GM18951 (cell line): ENCODE data around the gene PCK2.

ENCODE experiments used
- POLR2A ChIP-seq: IDR thresholded peaks from 4 replicates; pipeline ENCODE4 v1.6.1; 2011; ENCODE audit warnings: mild to moderate bottlenecking; ENCODE audit not compliant: insufficient read length, insufficient read depth; ENCODE audit errors: extremely low read depth
- in situ Hi-C: fragments of 300-500 bp; cut with MboI; formaldehyde crosslinking; loops from one replicate; pipeline ENCODE4 v1.12.0; 2022; ENCODE audit warnings: low sequenced_read_pairs, mixed read lengths, inconsistent platforms; ENCODE audit not compliant: unreplicated experiment

The PCK2 gene

DNA sequence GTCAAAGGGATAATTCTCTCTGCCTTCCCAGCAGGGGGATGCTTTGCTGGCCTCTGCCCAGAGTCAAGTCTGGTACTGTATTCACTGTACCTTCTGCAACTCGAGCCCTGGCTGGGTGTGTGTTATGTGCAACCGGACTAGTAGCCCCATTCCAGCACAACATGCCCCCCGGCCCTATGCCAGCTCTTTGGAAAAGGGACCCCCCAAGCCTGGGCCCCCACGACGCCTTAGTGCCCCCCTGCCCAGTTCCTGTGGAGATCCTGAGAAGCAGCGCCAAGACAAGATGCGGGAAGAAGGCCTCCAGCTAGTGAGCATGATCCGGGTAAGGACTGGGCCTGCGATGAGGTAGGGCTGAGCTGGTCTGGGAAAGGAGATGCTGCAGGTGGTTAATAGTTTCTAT is 56.5 kb downstream of the PCK2 start:
- TF ChIP-seq POLR2A, result no peak
- in situ Hi-C loops, result no loop called here

DNA sequence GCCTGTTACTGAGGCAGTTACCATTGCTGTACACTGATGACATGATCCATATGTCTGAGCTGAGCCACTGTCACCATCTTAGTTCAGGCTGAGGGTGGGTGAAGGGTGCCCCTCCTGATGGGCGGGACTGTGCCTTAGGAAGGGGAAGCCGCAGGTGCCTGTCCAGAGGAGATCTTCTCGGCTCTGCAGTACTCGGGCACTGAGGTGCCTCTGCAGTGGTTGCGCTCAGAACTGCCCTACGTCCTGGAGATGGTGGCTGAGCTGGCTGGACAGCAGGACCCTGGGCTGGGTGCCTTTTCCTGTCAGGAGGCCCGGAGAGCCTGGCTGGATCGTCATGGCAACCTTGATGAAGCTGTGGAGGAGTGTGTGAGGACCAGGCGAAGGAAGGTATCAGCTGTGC is 56.9 kb downstream of the PCK2 start:
- TF ChIP-seq POLR2A, result no peak
- in situ Hi-C loops, result no loop called here

DNA sequence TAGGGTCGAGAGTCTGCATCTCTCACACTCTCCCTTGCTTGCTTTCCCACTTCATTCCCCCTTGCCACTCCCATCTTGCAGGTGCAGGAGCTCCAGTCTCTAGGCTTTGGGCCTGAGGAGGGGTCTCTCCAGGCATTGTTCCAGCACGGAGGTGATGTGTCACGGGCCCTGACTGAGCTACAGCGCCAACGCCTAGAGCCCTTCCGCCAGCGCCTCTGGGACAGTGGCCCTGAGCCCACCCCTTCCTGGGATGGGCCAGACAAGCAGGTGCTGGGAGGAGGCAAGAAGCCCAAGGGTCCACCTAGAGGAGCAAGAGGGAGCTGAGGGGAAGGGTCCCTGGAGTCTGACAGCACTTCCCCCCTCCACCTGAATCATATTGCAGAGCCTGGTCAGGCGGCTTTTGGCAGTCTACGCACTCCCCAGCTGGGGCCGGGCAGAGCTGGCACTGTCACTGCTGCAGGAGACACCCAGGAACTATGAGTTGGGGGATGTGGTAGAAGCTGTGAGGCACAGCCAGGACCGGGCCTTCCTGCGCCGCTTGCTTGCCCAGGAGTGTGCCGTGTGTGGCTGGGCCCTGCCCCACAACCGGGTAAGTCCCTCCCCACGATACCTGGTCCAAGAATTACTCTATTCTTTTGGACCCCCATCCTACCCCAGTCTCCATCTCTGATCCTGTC is 57.4 kb downstream of the PCK2 start:
- in situ Hi-C loops, result no loop called here
- TF ChIP-seq POLR2A, result no peak
